Esophagus muscularis mucosa (tissue), 4 donors: Measurements from ENCODE around the gene GCFC2.

ENCODE experiments used
- EP300 ChIP-seq: sonication (generic); formaldehyde crosslinking; IDR thresholded peaks from one replicate; pipeline ENCODE4 v1.6.1; 2017; ENCODE audit warnings: antibody characterized with exemption
- POLR2A ChIP-seq: fragments of 450-650 bp; IDR thresholded peaks from one replicate; pipeline ENCODE4 v1.6.1; 2017; ENCODE audit warnings: antibody characterized with exemption, moderate library complexity, mild to moderate bottlenecking, low read depth
- POLR2AphosphoS5 ChIP-seq, 2 donors: sonication (generic); formaldehyde crosslinking; IDR thresholded peaks; one replicate each; pipeline ENCODE4 v1.6.1; 2017; ENCODE audit warnings: antibody characterized with exemption in 2 of 2
- TF ChIP-seq, protein P1 (sequence below), 3 experiments: fragments of 200-600 bp in 2 of 3; fragments of 450-650 bp in 1 of 3; sonication (generic) in 2 of 3; IDR thresholded peaks; one replicate each; pipeline ENCODE4 v1.5.1; 2017 to 2019; ENCODE audit warnings: antibody characterized with exemption in 3 of 3, mild to moderate bottlenecking in 2 of 3, moderate library complexity in 1 of 3

DNA sequence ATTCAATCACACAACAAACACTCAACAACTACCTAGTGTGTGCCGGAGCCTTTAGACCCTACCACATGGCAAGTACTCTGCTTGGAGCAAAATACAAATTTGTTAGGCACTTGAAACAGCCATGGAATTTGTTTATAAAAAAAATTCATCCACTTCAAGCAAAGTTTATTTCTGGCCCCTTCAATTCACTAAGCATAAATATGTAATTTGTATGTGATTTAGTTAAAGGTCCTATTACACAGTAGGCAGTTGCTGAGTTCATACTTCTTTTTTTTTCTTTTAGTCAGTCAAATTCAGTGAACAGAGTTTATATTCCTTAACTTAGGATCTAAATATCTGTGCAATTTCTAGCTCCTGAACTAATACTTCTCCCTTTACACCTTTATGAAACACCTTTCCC, 22.5 kb downstream of the GCFC2 start:
- TF ChIP-seq POLR2A = no peak
- TF ChIP-seq POLR2AphosphoS5 (IDR thresholded peaks at IDR 0.05) = no peak
- TF ChIP-seq, protein P1, sequence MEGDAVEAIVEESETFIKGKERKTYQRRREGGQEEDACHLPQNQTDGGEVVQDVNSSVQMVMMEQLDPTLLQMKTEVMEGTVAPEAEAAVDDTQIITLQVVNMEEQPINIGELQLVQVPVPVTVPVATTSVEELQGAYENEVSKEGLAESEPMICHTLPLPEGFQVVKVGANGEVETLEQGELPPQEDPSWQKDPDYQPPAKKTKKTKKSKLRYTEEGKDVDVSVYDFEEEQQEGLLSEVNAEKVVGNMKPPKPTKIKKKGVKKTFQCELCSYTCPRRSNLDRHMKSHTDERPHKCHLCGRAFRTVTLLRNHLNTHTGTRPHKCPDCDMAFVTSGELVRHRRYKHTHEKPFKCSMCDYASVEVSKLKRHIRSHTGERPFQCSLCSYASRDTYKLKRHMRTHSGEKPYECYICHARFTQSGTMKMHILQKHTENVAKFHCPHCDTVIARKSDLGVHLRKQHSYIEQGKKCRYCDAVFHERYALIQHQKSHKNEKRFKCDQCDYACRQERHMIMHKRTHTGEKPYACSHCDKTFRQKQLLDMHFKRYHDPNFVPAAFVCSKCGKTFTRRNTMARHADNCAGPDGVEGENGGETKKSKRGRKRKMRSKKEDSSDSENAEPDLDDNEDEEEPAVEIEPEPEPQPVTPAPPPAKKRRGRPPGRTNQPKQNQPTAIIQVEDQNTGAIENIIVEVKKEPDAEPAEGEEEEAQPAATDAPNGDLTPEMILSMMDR (IDR thresholded peaks at IDR 0.05) = no peak
- TF ChIP-seq EP300 = no peak
